ENCODE results near the gene LAMTOR4. TPM values are rescaled to one million over a fixed set of nuclear protein-coding genes. Genes with fewer than 3 reads are reported as not detected.

LAMTOR4 gene
- total and polyA plus RNA-seq, 2 of the 13 experiments (the other 11 are each of a cell fraction or from before 2014, with no cell fraction given): 115 to 118 TPM

GRCh38 chr7:100100420-100101015, 48.2 kb upstream of the LAMTOR4 start (continued):
- TF ChIP-seq, protein P1, sequence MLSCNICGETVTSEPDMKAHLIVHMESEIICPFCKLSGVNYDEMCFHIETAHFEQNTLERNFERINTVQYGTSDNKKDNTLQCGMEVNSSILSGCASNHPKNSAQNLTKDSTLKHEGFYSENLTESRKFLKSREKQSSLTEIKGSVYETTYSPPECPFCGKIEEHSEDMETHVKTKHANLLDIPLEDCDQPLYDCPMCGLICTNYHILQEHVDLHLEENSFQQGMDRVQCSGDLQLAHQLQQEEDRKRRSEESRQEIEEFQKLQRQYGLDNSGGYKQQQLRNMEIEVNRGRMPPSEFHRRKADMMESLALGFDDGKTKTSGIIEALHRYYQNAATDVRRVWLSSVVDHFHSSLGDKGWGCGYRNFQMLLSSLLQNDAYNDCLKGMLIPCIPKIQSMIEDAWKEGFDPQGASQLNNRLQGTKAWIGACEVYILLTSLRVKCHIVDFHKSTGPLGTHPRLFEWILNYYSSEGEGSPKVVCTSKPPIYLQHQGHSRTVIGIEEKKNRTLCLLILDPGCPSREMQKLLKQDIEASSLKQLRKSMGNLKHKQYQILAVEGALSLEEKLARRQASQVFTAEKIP (CRISPR knock-in tag; IDR thresholded peaks at IDR 0.05; ENCODE audit: borderline replicate concordance): no peak
- TF ChIP-seq PITX1 (CRISPR knock-in tag; IDR thresholded peaks at IDR 0.05) (peak; percentile 73; the same call in 1 of the 2 replicates), ZMYM4 (CRISPR knock-in tag; IDR thresholded peaks at IDR 0.05) (peak; percentile 82), MIER3 (CRISPR knock-in tag; IDR thresholded peaks at IDR 0.05; ENCODE audit: borderline replicate concordance) (peak; percentile 44; the same call in 1 of the 2 replicates), TBX2 (CRISPR knock-in tag; IDR thresholded peaks at IDR 0.05; ENCODE audit: borderline replicate concordance) (peak; percentile 92), SMC3 (IDR thresholded peaks at IDR 0.05; ENCODE audit: low read length) (no peak), PATZ1 (CRISPR knock-in tag; IDR thresholded peaks at IDR 0.05) (peak; percentile 88), KDM1A (CRISPR knock-in tag; IDR thresholded peaks at IDR 0.05) (no peak), ZFP37 (CRISPR knock-in tag; IDR thresholded peaks at IDR 0.05; ENCODE audit: borderline replicate concordance) (peak; percentile 68; the same call in 1 of the 2 replicates), RELA (CRISPR knock-in tag; IDR thresholded peaks at IDR 0.05) (no peak), FOSL2 (CRISPR knock-in tag; IDR thresholded peaks at IDR 0.05) (peak; percentile 53), SAP130 (CRISPR knock-in tag; IDR thresholded peaks at IDR 0.05; ENCODE audit: low read depth) (peak; percentile 98)
- TF ChIP-seq, protein P2, sequence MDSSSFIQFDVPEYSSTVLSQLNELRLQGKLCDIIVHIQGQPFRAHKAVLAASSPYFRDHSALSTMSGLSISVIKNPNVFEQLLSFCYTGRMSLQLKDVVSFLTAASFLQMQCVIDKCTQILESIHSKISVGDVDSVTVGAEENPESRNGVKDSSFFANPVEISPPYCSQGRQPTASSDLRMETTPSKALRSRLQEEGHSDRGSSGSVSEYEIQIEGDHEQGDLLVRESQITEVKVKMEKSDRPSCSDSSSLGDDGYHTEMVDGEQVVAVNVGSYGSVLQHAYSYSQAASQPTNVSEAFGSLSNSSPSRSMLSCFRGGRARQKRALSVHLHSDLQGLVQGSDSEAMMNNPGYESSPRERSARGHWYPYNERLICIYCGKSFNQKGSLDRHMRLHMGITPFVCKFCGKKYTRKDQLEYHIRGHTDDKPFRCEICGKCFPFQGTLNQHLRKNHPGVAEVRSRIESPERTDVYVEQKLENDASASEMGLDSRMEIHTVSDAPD (CRISPR knock-in tag; IDR thresholded peaks at IDR 0.05): no peak
- TF ChIP-seq, protein P3, sequence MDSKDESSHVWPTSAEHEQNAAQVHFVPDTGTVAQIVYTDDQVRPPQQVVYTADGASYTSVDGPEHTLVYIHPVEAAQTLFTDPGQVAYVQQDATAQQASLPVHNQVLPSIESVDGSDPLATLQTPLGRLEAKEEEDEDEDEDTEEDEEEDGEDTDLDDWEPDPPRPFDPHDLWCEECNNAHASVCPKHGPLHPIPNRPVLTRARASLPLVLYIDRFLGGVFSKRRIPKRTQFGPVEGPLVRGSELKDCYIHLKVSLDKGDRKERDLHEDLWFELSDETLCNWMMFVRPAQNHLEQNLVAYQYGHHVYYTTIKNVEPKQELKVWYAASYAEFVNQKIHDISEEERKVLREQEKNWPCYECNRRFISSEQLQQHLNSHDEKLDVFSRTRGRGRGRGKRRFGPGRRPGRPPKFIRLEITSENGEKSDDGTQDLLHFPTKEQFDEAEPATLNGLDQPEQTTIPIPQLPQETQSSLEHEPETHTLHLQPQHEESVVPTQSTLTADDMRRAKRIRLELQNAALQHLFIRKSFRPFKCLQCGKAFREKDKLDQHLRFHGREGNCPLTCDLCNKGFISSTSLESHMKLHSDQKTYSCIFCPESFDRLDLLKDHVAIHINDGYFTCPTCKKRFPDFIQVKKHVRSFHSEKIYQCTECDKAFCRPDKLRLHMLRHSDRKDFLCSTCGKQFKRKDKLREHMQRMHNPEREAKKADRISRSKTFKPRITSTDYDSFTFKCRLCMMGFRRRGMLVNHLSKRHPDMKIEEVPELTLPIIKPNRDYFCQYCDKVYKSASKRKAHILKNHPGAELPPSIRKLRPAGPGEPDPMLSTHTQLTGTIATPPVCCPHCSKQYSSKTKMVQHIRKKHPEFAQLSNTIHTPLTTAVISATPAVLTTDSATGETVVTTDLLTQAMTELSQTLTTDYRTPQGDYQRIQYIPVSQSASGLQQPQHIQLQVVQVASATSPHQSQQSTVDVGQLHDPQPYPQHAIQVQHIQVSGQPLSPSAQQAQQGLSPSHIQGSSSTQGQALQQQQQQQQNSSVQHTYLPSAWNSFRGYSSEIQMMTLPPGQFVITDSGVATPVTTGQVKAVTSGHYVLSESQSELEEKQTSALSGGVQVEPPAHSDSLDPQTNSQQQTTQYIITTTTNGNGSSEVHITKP (CRISPR knock-in tag; IDR thresholded peaks at IDR 0.05; ENCODE audit: low read depth): no peak; the same call in 1 of the 2 replicates
- TF ChIP-seq, protein P4, sequence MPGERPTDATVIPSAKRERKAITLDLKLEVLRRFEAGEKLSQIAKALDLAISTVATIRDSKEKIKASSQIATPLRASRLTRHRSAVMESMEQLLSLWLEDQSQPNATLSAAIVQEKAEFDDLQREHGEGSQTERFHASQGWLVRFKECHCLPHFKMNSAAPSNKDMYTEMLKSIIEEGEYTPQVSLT (CRISPR knock-in tag; IDR thresholded peaks at IDR 0.05; ENCODE audit: borderline replicate concordance, low read depth): no peak
- TF ChIP-seq, protein P5, sequence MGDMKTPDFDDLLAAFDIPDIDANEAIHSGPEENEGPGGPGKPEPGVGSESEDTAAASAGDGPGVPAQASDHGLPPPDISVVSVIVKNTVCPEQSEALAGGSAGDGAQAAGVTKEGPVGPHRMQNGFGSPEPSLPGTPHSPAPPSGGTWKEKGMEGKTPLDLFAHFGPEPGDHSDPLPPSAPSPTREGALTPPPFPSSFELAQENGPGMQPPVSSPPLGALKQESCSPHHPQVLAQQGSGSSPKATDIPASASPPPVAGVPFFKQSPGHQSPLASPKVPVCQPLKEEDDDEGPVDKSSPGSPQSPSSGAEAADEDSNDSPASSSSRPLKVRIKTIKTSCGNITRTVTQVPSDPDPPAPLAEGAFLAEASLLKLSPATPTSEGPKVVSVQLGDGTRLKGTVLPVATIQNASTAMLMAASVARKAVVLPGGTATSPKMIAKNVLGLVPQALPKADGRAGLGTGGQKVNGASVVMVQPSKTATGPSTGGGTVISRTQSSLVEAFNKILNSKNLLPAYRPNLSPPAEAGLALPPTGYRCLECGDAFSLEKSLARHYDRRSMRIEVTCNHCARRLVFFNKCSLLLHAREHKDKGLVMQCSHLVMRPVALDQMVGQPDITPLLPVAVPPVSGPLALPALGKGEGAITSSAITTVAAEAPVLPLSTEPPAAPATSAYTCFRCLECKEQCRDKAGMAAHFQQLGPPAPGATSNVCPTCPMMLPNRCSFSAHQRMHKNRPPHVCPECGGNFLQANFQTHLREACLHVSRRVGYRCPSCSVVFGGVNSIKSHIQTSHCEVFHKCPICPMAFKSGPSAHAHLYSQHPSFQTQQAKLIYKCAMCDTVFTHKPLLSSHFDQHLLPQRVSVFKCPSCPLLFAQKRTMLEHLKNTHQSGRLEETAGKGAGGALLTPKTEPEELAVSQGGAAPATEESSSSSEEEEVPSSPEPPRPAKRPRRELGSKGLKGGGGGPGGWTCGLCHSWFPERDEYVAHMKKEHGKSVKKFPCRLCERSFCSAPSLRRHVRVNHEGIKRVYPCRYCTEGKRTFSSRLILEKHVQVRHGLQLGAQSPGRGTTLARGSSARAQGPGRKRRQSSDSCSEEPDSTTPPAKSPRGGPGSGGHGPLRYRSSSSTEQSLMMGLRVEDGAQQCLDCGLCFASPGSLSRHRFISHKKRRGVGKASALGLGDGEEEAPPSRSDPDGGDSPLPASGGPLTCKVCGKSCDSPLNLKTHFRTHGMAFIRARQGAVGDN (CRISPR knock-in tag; IDR thresholded peaks at IDR 0.05): peak; percentile 77
